GM12865 (cell line): ENCODE measurements around the gene ZNF664.

Experiments used
- DNase-seq: peaks from one replicate; pipeline ENCODE4 v3.0.0; 2010; ENCODE audit warnings: low read depth
- H3K4me3 ChIP-seq: 2 replicates; pipeline ENCODE4 v1.5.1; 2011; ENCODE audit warnings: mild to moderate bottlenecking, low read depth, low read length, control low read depth
- TF ChIP-seq, protein P1 (sequence below): IDR thresholded peaks from 2 replicates; pipeline ENCODE4 v1.5.1; 2011; ENCODE audit warnings: low read length, control low read depth, low read depth, inconsistent platforms; ENCODE audit not compliant: insufficient read depth; ENCODE audit errors: missing control alignments

ZNF664 gene

DNA sequence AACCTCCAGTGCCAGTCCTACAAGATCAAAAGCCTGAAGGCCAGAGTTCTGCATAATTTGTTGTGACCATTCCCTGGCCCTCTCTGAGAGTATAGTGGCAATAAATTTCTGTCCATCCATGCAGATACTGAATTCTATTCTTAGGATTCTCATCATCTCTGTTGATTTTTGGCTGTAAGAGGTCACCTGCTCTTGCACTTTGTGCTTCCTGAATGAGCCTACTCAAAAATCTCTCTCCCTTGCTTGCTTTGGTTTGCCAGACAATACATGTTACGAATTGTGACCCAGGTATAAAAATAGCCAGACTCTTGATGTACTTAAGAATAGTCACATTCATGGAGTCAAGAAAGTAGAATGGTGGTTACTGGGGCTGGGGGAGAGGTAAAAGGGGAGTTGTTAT, 16.7 kb downstream of the ZNF664 start:
- no peak overlapping the region for H3K4me3 ChIP-seq
- TF ChIP-seq, protein P1, sequence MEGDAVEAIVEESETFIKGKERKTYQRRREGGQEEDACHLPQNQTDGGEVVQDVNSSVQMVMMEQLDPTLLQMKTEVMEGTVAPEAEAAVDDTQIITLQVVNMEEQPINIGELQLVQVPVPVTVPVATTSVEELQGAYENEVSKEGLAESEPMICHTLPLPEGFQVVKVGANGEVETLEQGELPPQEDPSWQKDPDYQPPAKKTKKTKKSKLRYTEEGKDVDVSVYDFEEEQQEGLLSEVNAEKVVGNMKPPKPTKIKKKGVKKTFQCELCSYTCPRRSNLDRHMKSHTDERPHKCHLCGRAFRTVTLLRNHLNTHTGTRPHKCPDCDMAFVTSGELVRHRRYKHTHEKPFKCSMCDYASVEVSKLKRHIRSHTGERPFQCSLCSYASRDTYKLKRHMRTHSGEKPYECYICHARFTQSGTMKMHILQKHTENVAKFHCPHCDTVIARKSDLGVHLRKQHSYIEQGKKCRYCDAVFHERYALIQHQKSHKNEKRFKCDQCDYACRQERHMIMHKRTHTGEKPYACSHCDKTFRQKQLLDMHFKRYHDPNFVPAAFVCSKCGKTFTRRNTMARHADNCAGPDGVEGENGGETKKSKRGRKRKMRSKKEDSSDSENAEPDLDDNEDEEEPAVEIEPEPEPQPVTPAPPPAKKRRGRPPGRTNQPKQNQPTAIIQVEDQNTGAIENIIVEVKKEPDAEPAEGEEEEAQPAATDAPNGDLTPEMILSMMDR, result no peak
- no peak for DNase-seq

GRCh38 chr12:123990511-123990910, 17.5 kb downstream of the ZNF664 start:
- no peak for DNase-seq
- TF ChIP-seq, protein P1, result no peak
- no peak overlapping the region for H3K4me3 ChIP-seq

- no peak for DNase-seq
- H3K4me3 ChIP-seq, result no peak overlapping the region
- TF ChIP-seq, protein P1, result no peak
These were observed 18.4 kb downstream of the ZNF664 start for GRCh38 chr12:123991372-123991951.

GRCh38 chr12:123992118-123992825, 19.3 kb downstream of the ZNF664 start:
- no peak overlapping the region for H3K4me3 ChIP-seq
- TF ChIP-seq, protein P1, result no peak
- DNase-seq, result no peak

- TF ChIP-seq, protein P1, result no peak
- DNase-seq, result no peak
- no peak overlapping the region for H3K4me3 ChIP-seq
These were observed 22.2 kb downstream of the ZNF664 start for GRCh38 chr12:123995023-123995748.

DNA sequence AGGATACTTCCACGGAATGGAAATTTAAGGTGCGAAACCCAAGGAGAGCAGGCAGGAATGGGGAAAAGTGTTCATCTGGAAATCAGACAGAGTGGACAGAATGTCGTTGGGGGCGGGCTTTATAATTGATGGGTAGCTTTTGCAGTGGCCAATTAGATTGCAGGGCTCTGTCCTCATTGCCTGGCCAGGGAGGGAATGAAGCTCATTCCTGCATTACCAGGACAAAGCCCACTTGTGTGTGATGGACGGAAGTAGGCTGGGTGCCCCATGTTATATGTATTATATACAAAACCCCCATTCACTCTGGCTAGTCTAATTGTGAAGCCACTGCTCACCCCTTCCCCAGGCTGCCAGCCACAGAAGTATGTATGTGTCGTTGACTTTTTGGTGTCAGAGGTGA, 23.6 kb downstream of the ZNF664 start:
- TF ChIP-seq, protein P1, result no peak
- DNase-seq, result no peak
- no peak overlapping the region for H3K4me3 ChIP-seq
